Testis (tissue), 3 donors: Measurements from ENCODE around the gene APIP. TPM values are rescaled to one million over a fixed set of nuclear protein-coding genes. Genes with fewer than 3 reads are reported as not detected.

Experiments
- DNase-seq: peaks from one replicate; pipeline ENCODE4 v3.0.0-alpha.2; 2019
- H3K27ac ChIP-seq, 2 donors: fragments of 200-600 bp; sonication (generic); one replicate each; pipeline ENCODE4 v1.5.1; 2019
- H3K27me3 ChIP-seq: fragments of 200-600 bp; sonication (generic); one replicate; pipeline ENCODE4 v1.5.1; 2019
- H3K36me3 ChIP-seq: fragments of 200-600 bp; sonication (generic); one replicate; pipeline ENCODE4 v1.5.1; 2017; ENCODE audit warnings: low read depth; ENCODE audit errors: missing control alignments
- H3K4me1 ChIP-seq: fragments of 200-600 bp; sonication (generic); one replicate; pipeline ENCODE4 v1.5.1; 2019
- H3K4me3 ChIP-seq, 2 donors: fragments of 200-600 bp; sonication (generic); one replicate each; pipeline ENCODE4 v1.5.1; 2017 to 2019
- H3K9me3 ChIP-seq: fragments of 200-600 bp; sonication (generic); one replicate; pipeline ENCODE4 v1.5.1; 2017
- POLR2A ChIP-seq: fragments of 450-650 bp; IDR thresholded peaks from one replicate; pipeline ENCODE4 v1.6.1; 2017; ENCODE audit warnings: antibody characterized with exemption, mild to moderate bottlenecking, moderate library complexity
- WGBS, 2 donors: methylation state at CpG; one replicate each; pipeline ENCODE4 v1.1.5; 2018; 5-methylcytosine and 5-hydroxymethylcytosine counted together
- intact Hi-C: fragments of 100-400 bp; cut with DNase I; formaldehyde crosslinking; loops from one replicate; pipeline ENCODE4 v1.15.1; 2023; ENCODE audit warnings: low total_unique reads
- polyA plus RNA-seq: library from polyadenylated mRNA; stranded (reverse); fragments of 350-450 nt; fragmentation: Illumina TruSeq; extraction: RNeasy Lipid Tissue Mini Kit (QIAGEN cat#74804); gene quantifications from one replicate; pipeline ENCODE4 v1.2.3, GENCODE V29; 2014; ENCODE audit warnings: low read depth, low replicate concordance; ENCODE audit not compliant: insufficient read depth
- total RNA-seq, 2 donors: library from RNA; depleted of rRNA; stranded (reverse); fragments of >200 nt; gene quantifications; one replicate each; pipeline ENCODE4 v1.2.3, GENCODE V29; 2016
- TF ChIP-seq, protein P1 (sequence below), 3 experiments: fragments of 450-650 bp in 2 of 3; fragments of 200-600 bp in 1 of 3; sonication (generic) in 1 of 3; IDR thresholded peaks; one replicate each; pipeline ENCODE4 v1.5.1; 2016 to 2019; ENCODE audit warnings: antibody characterized with exemption in 3 of 3, mild to moderate bottlenecking in 2 of 3, moderate library complexity in 1 of 3

The APIP gene
- total and polyA plus RNA-seq, 3 donors from 2014 or later = 20.2 to 28.9 (median 27.7) TPM

DNA sequence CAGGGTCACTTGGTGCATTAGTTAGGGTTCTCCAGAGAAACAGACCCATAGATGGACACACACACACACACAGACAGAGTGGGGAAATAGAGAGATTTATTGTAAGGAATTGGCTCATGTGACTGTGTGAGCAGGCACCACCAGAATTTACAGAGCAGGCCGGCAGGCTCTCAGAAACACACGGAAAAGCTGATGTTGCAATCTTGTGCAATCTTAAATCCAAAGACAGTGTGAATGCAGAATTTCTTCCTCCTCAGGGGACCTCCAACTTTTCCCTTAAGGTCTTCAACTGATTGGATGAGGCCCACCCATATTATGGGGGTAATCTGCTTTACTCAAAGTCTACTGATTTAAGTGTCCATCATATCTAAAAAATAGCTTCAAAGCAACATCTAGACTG is 49.8 kb downstream of the APIP start:
- 76 to 93% methylated on average over 2 of the region's 2 CpGs for WGBS, 2 donors
- DNase-seq = no peak
- Histone ChIP-seq H3K4me3 (no peak overlapping the region), H3K27me3 (no peaks in the 10 kb centered on the region), H3K4me1 (no peaks in the 10 kb centered on the region), H3K36me3 (no peaks in the 10 kb centered on the region), H3K27ac (no peak overlapping the region), H3K9me3 (no peaks in the 10 kb centered on the region)
- no peak for TF ChIP-seq POLR2A
- TF ChIP-seq, protein P1, sequence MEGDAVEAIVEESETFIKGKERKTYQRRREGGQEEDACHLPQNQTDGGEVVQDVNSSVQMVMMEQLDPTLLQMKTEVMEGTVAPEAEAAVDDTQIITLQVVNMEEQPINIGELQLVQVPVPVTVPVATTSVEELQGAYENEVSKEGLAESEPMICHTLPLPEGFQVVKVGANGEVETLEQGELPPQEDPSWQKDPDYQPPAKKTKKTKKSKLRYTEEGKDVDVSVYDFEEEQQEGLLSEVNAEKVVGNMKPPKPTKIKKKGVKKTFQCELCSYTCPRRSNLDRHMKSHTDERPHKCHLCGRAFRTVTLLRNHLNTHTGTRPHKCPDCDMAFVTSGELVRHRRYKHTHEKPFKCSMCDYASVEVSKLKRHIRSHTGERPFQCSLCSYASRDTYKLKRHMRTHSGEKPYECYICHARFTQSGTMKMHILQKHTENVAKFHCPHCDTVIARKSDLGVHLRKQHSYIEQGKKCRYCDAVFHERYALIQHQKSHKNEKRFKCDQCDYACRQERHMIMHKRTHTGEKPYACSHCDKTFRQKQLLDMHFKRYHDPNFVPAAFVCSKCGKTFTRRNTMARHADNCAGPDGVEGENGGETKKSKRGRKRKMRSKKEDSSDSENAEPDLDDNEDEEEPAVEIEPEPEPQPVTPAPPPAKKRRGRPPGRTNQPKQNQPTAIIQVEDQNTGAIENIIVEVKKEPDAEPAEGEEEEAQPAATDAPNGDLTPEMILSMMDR (IDR thresholded peaks at IDR 0.05) = no peak
- intact Hi-C loops = no loop called here

DNA sequence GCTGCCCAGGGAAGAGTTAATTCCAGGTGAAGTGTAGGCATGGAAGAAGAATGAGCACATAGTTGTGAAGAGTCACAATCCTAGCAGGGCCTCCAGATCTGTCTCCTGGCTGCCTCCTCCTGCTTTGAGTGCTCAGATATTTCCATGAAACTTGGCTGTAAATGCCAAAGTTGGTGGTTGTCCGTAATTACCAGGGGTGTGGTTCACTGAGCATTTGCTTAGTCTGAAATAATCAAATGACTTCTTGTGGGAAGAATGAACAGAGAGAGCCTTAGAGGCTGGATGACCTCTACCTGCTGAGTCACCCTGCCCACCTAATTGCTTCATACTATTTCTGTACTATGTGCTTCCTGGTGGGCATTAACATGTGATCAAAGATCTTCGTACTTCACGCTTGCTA is 50.9 kb downstream of the APIP start:
- H3K27ac ChIP-seq = no peak overlapping the region
- 93 to 98% methylated on average over 3 of the region's 3 CpGs for WGBS, 2 donors
- intact Hi-C loops = no loop called here

DNA sequence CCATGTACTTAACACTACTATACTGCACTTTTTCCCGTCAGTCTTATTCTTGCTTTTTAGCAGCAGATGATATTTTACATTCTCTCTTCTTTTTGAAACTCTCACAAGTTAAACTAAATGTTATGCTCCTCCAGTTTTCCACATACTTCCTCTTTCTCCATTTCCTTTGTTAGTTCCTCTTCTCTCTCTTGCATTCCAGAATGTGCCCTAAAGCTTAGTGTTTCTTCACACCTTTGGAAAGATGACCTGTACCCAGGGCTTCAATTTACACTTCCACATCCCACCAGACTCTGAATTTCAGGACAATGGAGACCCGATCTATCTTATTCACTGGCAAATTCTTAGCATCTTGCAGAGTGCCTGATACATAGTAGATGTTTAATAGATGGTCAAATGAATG is 51.8 kb downstream of the APIP start:
- H3K4me3 ChIP-seq = no peak overlapping the region

More for the DNA sequence above, 50.9 kb downstream of the APIP start:
- Histone ChIP-seq H3K4me3 (no peak overlapping the region), H3K36me3 (no peaks in the 10 kb centered on the region), H3K9me3 (no peaks in the 10 kb centered on the region), H3K4me1 (no peaks in the 10 kb centered on the region), H3K27me3 (no peaks in the 10 kb centered on the region)
- DNase-seq = no peak
- no peak for TF ChIP-seq POLR2A
- TF ChIP-seq, protein P1 (IDR thresholded peaks at IDR 0.05) = no peak

DNA sequence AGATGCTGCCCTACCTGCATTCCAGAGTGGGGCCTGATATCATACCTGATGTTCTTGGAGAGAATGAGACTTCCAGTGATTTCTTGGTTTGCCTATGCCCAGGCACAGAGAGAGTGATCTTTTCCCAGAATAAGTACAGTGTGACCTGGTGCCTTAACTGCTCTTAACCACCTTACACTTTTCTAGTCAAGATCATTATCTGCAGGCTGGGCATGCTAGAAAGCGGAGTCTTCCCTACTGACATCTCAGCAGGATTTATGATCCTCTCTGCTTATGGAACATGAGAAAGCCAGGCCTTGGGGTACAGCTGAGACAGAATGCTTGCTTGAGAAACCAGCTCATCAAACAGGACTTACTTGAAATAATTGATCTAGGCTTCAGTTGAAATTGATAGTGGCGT is 53.1 kb downstream of the APIP start:
- no peak for DNase-seq
- Histone ChIP-seq H3K9me3 (no peaks in the 10 kb centered on the region), H3K4me1 (no peaks in the 10 kb centered on the region), H3K27ac (no peak overlapping the region), H3K4me3 (no peak overlapping the region), H3K36me3 (no peaks in the 10 kb centered on the region), H3K27me3 (no peaks in the 10 kb centered on the region)
- intact Hi-C loops = no loop called here
- 36 to 55% methylated on average over 2 of the region's 2 CpGs for WGBS, 2 donors
- TF ChIP-seq, protein P1 (IDR thresholded peaks at IDR 0.05) = no peak
- no peak for TF ChIP-seq POLR2A

More for the DNA sequence above, 51.8 kb downstream of the APIP start:
- Histone ChIP-seq H3K27me3 (no peaks in the 10 kb centered on the region), H3K36me3 (no peaks in the 10 kb centered on the region), H3K4me1 (no peaks in the 10 kb centered on the region), H3K27ac (no peak overlapping the region), H3K9me3 (no peaks in the 10 kb centered on the region)
- 92 to 94% methylated on average over 2 of the region's 2 CpGs for WGBS, 2 donors
- intact Hi-C loops = no loop called here
- no peak for TF ChIP-seq POLR2A
- TF ChIP-seq, protein P1 (IDR thresholded peaks at IDR 0.05) = no peak
- DNase-seq = no peak

DNA sequence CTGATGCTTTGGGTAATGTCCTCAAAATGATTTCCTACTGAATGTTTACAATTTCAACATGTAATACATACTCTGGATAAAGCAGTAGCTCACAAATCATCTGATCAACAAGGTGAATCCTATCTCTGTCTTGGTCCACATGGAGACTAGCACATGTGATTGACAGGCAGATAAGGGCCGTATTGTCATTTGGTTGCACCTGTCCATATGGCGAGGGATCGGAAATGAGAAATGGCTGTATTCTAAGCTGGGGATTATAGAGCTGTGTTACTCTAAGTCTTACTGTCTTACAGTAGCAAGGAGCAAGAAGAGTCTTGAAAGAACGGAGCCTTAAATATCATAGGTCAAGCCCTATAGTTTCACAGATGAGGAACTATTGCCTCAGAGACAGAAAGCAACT is 55.7 kb downstream of the APIP start:
- 65 to 69% methylated on average over 4 of the region's 4 CpGs for WGBS, 2 donors
- Histone ChIP-seq H3K36me3 (no peaks in the 10 kb centered on the region), H3K27me3 (no peaks in the 10 kb centered on the region), H3K27ac (no peak overlapping the region), H3K4me1 (no peaks in the 10 kb centered on the region), H3K4me3 (no peak overlapping the region), H3K9me3 (no peaks in the 10 kb centered on the region)
- intact Hi-C loops = no loop called here
- TF ChIP-seq, protein P1 (IDR thresholded peaks at IDR 0.05) = no peak
- no peak for TF ChIP-seq POLR2A
- DNase-seq = no peak
